T follicular helper cell (primary cell): Measurements from ENCODE around the gene DNALI1.
A peak's percentile ranks its signal among the peaks of the same experiment; 100 is the strongest.
"Not testable (repeated sequence)": the region's sequence is repeated elsewhere in the genome, so short reads cannot be mapped to it uniquely, and the experiment has no call there.

Experiments
- DNase-seq: peaks from one replicate; pipeline ENCODE4 v3.0.0-alpha.2; 2020; ENCODE audit warnings: low read depth
- total RNA-seq, 2 experiments: gene quantifications; one replicate each; lab custom pipeline; 2026; lab: John Stamatoyannopoulos, UW

Gene DNALI1
- 0 reads per million in 2 experiments for total RNA-seq

GRCh38 chr1:37556712-37557196 is at the start of gene DNALI1:
DNALI1 (plus strand) TSS chr1:37556940; CDS start chr1:37556995, 55 bp downstream.
- DNase-seq: no peak

- no peak for DNase-seq
Measured at GRCh38 chr1:37509181-37509580, 47.6 kb upstream of the DNALI1 start.

DNA sequence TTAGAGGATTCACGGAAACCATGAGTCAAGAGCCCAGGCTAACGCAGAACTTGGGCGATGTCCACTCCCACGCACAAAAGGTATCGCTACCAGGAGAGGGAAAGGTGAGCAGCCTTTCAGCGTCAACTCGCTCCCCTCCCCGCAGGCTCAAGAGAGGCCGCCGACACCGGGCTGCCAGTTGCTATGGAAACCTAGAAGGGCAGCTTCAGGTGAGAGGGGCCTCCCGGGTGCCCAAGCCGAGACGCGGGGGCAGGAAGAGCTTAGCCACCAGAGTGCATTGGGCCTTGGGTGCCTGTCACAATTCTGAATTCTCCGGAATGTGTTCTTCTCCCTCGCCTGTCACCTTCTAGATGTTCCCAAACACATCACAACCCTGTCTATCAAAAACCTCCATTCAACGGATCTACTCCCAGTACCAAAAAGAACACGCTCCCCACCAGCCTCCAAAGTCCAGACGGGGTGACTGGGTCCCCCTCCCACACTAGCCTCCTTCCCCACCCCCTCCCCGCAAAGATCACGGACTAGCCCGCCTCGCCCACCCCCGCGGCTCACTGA is 42.9 kb upstream of the DNALI1 start:
- peak; percentile 15 for DNase-seq

- peak; percentile 77 for DNase-seq
Measured at GRCh38 chr1:37514350-37515184, 42.2 kb upstream of the DNALI1 start, which contains the start of gene MEAF6. MEAF6 (minus strand) TSS chr1:37514766; CDS start chr1:37514746, 20 bp downstream.

GRCh38 chr1:37515185-37516034 is 41.3 kb upstream of the DNALI1 start:
- no peak for DNase-seq

- DNase-seq: no peak
Measured at GRCh38 chr1:37517569-37517968, 39.2 kb upstream of the DNALI1 start.

DNA sequence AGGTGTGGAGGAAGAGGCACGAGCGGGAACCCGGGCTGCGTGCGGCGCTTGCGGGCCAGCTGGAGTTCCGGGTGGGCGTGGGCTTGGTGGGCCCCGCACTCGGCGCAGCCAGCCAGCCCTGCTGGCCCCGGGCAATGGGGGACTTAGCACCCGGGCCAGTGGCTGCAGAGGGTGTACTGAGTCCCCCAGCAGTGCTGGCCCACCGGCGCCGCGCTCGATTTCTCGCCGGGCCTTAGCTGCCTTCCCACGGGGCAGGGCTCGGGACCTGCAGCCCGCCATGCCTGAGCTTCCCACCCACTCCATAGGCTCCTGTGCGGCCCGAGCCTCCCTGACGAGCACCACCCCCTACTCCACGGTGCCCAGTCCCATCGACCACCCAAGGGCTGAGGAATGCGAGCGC is 38.5 kb upstream of the DNALI1 start:
- DNase-seq: not testable (repeated sequence)

- DNase-seq: peak; percentile 22
Measured at GRCh38 chr1:37518929-37519328, 37.8 kb upstream of the DNALI1 start.

DNA sequence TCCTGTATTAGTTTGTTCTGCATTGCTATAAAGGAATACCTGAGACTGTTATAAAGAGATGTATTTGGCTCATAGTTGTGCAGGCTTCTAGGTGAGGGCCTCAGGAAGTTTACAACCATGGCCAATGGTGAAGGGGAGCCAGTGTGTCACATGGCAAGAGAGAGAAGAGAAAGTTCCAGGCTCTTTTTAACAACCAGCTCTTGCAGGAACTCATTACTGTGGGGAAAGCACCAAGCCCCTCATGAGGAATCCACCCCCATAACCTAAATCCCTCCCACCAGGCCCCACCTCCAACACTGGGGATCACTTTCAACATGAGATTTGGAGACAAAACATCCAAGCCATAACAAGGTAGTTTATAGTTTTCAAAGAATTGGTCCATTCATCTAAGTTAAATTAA is 37.1 kb upstream of the DNALI1 start:
- DNase-seq: no peak

DNA sequence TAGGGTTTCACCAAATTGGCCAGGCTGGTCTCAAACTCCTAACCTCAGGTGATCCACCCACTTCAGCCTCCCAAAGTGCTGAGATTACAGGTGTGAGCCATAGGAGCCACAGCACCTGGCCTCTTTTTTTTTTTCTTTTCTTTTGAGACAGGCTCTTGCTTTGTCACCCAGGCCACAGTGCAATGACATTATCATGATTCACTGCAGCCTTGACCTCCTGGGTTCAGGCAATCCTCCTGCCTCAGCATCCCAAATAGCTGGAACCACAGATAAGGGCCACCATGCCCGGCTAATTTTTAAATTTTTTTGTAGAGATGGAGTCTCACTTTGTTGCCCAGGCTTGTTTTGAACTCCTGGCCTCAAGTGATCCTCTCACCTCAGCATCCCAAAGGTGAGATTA is 26.9 kb upstream of the DNALI1 start:
- not testable (repeated sequence) for DNase-seq

DNA sequence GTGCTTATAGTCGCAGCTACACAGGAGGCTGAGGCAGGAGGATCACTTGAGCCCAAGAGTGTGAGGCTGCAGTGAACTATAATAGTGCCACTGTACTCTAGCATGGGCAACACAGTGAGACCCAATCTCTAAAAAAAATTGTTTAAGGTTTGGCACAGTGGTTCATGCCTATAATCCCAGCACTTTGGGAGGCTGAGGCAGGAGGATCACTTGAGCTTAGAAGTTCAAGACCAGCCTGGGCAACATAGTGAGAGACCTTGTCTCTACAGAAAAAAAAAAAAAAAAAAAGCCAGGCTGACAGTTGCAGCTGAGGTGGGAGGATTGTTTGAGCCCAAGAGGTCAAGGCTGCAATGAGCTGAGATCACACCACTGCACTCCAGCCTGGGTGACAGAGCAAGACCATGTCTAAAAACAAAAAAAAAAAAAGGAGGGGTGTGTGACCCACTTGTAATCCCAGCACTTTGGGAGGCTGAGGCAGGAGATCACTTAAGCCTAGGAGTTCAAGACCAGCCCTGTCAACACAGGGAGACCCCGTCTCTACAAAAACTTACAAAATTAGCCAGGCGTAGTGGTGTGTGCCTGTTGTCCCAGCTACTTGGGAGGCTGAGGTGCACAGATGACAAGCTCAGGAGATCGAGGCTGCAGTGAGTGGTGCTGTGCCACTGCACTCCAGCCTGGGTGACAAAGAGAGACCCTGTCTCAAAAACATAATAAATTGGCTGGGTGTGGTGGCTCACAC is 24.2 kb upstream of the DNALI1 start:
- DNase-seq: not testable (repeated sequence)

- DNase-seq: no peak
Measured at GRCh38 chr1:37533317-37534093, 23.2 kb upstream of the DNALI1 start.

- DNase-seq: no peak
Measured at GRCh38 chr1:37537378-37537777, 19.4 kb upstream of the DNALI1 start.

DNA sequence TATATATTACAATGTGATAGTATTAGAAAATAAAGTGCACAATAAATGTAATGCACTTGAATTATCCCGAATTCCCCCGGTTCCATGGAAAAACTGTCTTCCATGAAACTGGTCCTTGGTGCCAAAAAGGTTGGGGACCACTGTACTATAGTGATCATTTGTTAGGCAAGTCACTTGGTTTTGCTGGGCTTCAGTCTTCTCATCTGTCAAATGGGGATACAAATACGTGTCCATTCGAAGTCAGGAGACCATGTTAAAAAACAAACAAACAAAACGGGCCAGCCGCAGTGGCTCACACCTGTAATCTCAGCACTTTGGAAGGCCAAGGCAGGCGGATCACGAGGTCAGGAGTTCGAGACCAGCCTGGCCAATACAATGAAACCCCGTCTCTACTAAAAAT is 17.6 kb upstream of the DNALI1 start:
- not testable (repeated sequence) for DNase-seq

DNA sequence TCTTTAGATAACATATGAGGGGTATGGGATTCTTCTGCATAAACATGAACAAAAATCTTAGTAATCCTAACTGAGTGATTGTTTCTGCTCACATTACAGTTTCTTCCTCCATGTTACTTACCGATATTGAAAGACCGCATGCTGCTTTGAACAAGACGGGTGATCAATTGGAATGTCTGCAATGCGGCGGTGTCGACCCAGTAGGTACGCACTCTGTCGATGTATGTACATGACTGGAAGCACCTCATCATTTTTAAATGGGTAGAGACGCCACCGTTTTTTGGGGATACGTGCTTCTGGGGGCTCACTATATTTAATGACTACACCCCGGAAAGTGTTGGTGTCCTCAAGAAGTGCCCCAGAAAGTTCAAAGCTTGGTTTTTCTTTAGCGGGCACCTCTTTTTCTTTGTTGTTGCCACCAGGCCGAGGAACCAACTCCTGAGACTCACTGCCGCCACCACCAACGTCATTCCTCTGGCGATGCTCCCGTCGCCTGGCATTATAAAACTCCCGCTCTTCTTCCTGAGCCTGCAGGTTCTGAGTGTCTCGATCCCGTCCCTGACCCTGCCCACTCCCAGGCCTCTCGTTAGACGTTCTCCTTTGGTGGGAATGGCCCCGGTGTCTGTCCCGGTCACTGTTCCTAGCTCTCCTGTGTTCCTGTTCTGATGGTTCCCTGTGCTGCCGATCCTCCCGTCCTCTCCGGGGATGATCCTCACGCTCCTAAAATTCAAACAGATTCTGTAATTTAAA is 16.5 kb upstream of the DNALI1 start:
- no peak for DNase-seq

DNA sequence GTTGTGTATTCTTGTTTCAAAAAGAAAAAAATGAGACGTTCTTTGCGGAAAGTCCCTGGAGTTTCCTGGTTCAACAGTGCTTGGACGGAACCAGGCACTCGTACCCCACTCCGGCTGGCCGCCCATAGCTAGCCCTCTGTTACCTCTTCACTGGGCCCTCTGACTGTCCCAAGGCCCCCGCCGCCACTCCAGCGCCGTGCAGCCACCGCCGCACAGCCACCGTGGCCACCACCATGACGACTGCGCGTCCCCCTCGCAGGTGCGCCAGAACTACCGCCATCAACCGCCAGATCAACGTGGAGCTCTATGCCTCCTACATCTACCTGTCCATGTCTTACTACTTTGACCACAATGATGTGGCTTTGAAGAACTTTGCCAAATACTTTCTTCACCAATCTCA is 12.2 kb upstream of the DNALI1 start:
- no peak for DNase-seq

DNA sequence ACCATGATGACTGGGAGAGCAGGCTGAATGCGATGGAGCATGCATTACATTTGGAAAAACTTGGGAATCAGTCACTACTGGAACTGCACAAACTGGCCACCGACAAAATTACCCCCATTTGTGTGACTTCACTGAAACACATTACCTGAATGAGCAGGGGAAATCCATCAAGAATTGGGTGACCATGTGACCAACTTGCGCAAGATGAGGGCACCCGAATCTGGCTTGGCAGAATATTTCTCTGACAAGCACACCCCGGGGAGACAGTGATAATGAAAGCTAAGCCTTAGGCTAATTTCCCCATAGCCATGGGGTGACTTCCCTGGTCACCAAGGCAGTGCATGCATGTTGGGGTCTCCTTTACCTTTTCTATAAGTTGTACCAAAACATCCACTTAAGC is 11.7 kb upstream of the DNALI1 start:
- DNase-seq: no peak

GRCh38 chr1:37549341-37549740 is 7.4 kb upstream of the DNALI1 start:
- no peak for DNase-seq

- DNase-seq: no peak
Measured at GRCh38 chr1:37553598-37553926, 3.2 kb upstream of the DNALI1 start.
